ENCODE results near the gene CDK5R1.
A peak's percentile ranks its signal among the peaks of the same experiment; 100 is the strongest.

Gene CDK5R1

DNA sequence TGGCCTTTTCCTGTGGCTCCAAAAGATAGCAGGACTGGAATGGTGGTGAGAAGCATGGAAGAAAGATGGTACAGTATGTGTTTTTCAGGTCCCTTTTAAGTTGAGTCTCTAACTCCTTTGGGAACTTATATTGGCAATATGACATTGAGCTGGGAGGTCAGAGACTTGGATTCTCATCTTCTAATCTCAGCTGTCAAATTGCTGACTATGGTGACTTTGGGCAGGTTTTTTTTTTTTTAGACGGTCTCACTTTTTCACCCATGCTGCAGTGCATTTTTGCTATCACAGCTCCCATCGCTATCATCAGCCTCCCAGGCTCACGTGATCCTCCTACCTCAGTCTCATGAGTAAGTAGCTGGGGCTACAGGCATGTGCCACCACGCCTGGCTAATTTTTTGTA lies 15.1 kb upstream of the CDK5R1 start:
- no peak for DNase-seq (ENCODE audit: low read depth in 2 of 2)

- DNase-seq (ENCODE audit: low read depth in 2 of 2): no peak
Observed at GRCh38 chr17:32475258-32475657, 11.5 kb upstream of the CDK5R1 start.

DNA sequence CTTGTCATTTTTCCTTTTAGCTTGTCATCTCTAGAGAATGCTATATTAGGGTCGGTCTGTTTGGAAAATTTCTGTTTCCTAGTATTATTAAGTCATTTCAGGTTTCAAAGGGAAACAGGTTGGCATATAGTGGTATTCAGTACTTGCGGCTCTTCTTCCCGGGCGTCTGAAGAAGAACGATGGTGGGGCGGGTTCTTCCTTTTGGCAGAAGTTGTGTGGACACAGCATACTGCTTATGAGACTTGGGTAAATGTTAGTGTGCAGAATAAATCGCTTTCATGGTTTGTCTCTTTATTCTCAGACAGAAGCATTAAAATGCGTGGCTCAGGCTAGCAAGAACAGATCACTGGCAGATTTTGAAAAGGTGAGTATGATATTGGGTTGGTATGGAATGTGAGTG lies 9.6 kb upstream of the CDK5R1 start:
- no peak for DNase-seq (ENCODE audit: low read depth in 2 of 2)

GRCh38 chr17:32479074-32479617 lies 7.6 kb upstream of the CDK5R1 start:
- no peak for DNase-seq (ENCODE audit: low read depth in 2 of 2)

- no peak for DNase-seq (ENCODE audit: low read depth in 2 of 2)
Observed at GRCh38 chr17:32481193-32481592, 5.6 kb upstream of the CDK5R1 start.

GRCh38 chr17:32482568-32483320 lies 4.0 kb upstream of the CDK5R1 start:
- DNase-seq (ENCODE audit: low read depth in 2 of 2): no peak

DNA sequence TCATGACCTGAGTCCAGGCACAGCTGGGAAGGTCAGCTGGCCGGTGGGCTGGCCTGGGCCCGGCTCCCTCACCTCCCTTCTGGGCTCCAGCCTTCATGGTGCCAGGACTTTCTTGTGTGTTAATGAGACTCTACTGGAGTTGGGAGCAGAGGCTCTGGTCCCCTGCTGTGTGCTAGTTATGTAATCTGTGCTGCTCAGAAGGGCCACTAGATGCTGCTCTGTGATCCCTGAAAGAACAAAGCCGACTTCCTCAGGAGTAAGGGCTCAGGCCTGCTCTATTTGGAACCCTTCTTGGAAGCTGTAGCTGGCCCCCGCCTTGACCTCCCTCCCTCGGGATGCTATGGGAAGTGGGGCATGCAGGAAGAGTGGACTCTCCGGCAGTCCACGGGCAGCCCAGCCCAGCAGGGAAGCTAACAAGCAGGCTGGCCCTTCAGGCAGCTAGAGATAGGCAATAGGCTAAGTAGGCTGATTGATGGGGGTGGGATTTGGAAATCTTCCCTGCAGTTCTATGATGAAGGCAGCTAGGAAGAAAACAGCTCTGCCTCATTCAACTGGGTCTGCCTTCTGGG lies 3.3 kb upstream of the CDK5R1 start:
- DNase-seq (ENCODE audit: low read depth in 2 of 2): no peak

DNA sequence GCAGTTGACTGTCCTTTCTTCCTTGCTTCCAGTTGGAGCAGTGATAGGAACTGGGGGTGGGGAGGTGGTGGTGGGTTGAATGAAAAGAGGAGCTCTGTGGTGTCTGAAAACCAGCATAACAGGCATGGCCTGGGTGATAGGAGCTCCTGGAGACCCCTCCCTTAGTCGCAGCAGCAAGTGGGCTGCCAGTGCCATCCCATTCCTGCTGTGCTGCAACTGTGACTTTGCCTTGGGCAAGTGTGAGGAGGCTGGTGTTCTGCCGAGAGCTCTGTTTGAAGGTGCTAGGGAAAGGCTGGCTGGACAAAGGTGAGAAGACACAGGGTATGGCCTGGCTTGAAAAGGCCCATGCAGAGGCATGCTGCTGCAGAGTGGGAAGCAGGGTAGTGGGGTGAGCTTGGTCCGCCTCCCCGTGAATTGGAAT lies 2.7 kb upstream of the CDK5R1 start:
- no peak for DNase-seq (ENCODE audit: low read depth in 2 of 2)

- DNase-seq (ENCODE audit: low read depth in 2 of 2): no peak
Observed at GRCh38 chr17:32484628-32485027, 2.2 kb upstream of the CDK5R1 start.

GRCh38 chr17:32485261-32486110 lies 1.3 kb upstream of the CDK5R1 start:
- DNase-seq (ENCODE audit: low read depth in 2 of 2): no peak

GRCh38 chr17:32486111-32486700 lies 587 bp upstream of the CDK5R1 start:
- DNase-seq (ENCODE audit: low read depth in 2 of 2): peak; percentile 46 to 54

DNA sequence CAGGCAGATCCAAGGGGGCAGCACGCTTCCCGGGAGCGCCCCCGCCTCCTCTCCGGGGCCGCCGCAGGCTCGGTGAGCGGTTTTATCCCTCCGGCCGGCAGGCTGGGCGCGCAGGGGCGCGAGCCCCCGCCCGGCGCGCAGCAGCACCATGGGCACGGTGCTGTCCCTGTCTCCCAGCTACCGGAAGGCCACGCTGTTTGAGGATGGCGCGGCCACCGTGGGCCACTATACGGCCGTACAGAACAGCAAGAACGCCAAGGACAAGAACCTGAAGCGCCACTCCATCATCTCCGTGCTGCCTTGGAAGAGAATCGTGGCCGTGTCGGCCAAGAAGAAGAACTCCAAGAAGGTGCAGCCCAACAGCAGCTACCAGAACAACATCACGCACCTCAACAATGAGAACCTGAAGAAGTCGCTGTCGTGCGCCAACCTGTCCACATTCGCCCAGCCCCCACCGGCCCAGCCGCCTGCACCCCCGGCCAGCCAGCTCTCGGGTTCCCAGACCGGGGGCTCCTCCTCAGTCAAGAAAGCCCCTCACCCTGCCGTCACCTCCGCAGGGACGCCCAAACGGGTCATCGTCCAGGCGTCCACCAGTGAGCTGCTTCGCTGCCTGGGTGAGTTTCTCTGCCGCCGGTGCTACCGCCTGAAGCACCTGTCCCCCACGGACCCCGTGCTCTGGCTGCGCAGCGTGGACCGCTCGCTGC lies 832 bp downstream of the CDK5R1 start:
- no peak for DNase-seq (ENCODE audit: low read depth in 2 of 2)

- DNase-seq (ENCODE audit: low read depth in 2 of 2): no peak
Observed at GRCh38 chr17:32488177-32488542, 1.4 kb downstream of the CDK5R1 start.

DNA sequence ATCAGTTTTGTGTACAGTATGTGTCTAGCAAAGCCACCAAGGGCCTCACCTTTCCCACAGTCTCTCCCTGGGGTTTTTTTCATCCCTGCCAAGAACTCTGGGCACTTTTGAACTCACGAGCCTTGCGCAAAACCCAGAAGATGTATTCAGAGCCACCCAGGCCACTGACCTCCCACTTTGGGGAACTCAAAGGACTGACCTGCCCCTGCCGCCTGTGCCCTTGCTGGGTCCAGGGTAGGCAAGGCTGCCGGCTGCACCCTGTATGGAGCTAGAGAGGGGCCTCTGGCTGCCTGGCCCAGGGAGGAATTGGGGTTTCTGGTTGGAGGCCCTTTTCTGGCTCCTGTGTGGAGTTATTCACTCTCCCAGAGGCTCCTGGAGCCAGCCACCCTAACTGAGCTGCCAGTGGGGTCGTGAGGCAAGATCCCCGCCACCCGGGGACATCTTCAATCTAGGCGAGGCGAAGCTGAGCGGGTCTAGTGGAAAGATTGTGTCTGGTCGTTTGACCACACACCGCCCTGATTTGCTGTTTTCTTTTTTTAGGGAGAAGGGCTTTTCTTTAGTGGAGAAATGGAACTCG lies 1.9 kb downstream of the CDK5R1 start:
- DNase-seq (ENCODE audit: low read depth in 2 of 2): no peak

DNA sequence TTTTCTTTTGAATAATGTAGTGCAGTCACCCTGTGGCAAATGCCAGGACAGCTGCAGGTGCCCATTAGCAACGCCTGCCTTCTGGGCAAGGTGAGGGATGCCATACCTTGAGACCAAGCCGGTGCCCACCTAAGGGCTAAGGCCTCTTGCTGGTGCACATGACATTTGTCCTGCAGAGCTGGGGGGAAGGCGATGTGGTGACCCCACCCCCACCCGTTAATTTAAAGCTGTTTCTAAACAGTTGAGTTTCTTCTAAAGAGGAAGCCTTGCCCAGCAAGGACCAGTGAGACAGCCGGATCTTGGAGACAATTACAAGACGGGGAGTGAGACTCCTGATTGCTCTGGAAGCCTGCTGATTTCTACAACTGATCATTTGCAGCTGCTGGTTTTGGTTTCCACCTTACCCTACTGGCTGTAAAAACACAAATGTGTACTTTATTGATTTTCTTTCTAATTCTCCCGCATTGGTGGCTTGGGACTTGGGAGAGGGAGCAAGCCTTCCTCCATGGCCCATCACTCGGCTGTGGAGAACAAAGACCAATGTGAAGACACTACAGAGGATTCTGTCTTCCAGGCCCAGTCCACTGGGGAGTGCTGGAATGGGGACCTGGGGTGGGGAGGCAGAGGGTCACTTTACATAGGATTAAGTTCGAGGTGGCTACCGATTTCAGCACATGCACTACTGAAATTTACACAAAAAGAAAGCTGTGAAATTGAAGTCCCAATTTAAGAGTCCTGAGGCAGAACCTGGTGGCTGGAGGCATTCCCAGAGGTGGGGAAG lies 2.7 kb downstream of the CDK5R1 start:
- no peak for DNase-seq (ENCODE audit: low read depth in 2 of 2)

- no peak for DNase-seq (ENCODE audit: low read depth in 2 of 2)
Observed at GRCh38 chr17:32490101-32490482, 3.3 kb downstream of the CDK5R1 start.

DNA sequence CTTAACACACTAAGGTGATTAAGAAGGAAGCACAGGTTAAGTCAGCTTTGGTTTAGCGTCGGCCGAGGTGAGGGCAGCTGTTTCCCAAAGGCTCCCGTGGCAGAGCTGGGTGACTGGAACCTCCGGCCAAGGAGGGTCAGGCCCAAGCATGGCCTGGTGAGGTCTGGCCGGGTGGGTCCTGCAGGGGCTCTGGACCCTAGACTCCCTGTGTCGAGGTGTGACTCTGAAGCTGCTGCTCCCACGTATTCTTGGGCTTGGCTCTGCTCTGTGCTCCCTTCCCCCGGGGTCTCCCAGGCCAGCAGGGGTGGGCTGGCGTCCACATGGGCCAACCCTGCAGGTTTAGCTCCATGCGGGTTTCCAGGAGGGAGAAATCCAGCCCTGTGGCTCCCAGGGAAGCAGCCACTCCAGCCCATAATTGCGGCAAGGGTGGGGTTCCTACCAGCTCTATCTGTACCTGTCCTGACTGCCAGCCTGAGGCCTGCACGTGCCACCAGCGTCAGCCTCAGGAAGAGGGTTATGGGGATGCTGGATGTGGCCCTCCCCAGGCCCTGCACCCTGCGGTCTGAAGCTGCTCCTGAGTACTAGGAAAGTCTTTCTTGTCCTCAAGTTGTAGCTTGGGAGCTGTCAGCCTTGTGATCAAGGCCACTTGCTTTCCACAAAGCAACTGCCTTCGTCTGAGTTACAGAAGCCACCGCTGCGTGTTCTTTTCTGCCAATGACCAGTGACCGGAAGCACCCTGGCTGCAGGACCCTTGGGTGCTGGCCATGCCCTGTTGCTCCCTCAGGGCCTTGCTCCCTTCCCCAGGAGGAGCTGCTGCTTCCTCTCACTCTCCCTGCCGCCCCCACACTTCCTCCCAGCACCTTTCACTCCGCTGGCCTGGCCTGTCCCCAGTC lies 4.8 kb downstream of the CDK5R1 start:
- DNase-seq (ENCODE audit: low read depth in 2 of 2): no peak

DNA sequence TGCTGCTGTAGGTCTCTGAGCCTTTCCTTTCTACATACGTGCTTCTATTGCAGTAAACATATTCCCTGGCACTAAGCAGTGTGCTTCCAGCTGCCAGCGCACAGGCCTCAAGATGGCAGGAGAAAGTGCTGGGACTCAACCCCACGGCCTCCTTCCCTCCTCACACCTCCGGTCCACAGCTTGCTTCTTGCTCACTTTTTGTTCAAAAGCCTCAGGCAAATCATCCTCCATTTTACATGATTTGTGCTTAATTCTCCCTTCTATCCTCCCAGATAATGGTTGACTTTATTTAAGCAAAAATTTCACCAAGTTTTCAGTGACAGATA lies 5.4 kb downstream of the CDK5R1 start:
- DNase-seq (ENCODE audit: low read depth in 2 of 2): no peak

DNA sequence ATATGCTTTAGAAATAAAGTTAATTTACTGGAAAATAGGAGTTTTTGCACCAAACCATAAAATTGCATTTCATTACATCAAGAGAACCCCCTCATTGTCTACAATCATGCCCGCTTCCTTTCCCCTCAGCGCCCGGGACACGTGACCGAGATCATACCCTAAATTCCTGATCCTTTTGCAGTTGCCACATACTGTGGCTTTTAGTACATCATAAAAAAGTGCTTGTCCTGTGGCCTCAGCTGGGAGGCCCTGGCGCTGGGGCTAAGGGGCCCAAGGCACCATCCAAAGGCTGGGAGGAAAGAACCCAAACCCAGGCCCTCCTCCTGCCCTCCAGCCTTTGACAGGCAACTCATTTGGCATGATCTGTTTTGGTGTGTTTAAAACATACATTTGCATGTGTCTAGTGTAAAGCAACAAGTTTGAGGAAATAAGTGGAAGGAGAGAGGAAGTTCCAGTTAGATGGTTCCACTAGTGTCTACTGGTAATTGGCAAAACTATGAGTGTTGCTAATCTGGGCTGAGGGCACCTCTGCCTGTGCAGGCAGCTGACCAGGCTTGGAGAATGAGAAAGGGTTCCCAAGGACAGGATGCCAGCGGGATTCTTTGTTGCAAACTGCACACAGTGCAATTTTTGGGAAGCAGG lies 6.0 kb downstream of the CDK5R1 start:
- no peak for DNase-seq (ENCODE audit: low read depth in 2 of 2)
